Stimulated activated CD8-positive, alpha-beta memory T cell treated with anti-CD3 and anti-CD28 coated beads, Interleukin-2, amount 100 ng/mL, for 1 hour (primary cell): ENCODE data around the gene EFHD2.

ENCODE experiments used
- DNase-seq, 2 donors: peaks; one replicate each; pipeline ENCODE4 v3.0.0-alpha.2; 2020; ENCODE audit warnings: low read depth in 2 of 2

Gene EFHD2

DNA sequence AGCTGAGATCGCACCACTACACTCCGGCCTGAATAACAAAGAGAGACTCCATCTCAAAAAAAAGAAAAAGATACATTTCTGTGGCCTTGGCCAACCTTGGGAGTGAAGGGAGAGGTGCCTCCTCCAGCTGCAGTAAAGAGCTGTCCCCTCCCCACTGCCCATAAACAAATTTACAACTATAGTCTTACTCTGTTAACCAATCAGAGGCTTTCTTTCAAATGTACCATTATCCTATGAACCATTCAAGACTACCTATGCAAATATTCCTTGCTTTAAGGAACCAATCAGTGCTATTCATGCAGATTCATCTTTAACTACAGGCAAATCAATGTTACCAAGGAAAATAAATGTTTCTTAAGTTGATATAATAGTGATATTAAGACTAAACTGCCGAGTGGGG lies 67.2 kb downstream of the EFHD2 start:
- no peak for DNase-seq

DNA sequence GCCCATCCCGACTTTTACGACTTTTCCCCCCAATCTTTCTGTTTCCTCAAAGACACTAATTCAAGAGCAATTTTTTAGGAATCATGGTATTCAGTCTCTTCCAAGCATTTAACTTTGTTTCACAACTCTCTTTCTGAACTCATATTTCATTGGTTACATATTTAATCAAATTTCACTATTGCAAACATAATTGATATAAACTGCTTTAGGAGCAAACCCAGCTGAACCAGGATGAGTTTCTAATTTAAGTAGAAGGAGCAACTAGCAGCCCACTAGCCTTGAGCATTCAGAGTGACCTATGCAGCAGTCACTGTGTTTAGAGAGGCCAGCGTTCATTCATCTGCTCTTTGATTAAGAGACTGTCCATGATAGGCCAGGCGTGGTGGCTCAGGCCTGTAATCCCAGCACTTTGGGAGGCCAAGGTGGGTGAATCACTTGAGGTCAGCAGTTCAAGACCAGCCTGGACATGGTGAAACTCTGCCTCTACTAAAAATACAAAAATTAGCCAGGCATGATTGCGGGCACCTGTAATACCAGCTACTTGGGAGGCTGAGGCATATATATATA lies 68.0 kb downstream of the EFHD2 start:
- no peak for DNase-seq
